HepG2 (cell line): ENCODE data around the gene SEMA5B. TPM values are rescaled to one million over a fixed set of nuclear protein-coding genes. Genes with fewer than 3 reads are reported as not detected.
A peak's percentile ranks its signal among the peaks of the same experiment; 100 is the strongest.

Experiments used
- CREB1 ChIP-seq, 2 experiments: fragments of 450-650 bp in 1 of 2; IDR thresholded peaks; 2 replicates each; pipeline ENCODE4 v1.6.1; 2016 to 2017; ENCODE audit warnings: control low read depth in 1 of 2, mild to moderate bottlenecking in 1 of 2, missing compliant biosample characterization in 1 of 2, missing genetic modification characterization in 1 of 2
- EZH2 ChIP-seq: conservative IDR thresholded peaks from 2 replicates; pipeline ENCODE4 v1.6.1; 2012; ENCODE audit warnings: mild to moderate bottlenecking, low read depth, low read length, moderate library complexity
- HNRNPL ChIP-seq: fragments of 200-400 bp; formaldehyde crosslinking; IDR thresholded peaks from 2 replicates; pipeline ENCODE4 v1.6.1; 2017; ENCODE audit warnings: mild to moderate bottlenecking, low read depth, low read length
- IRF9 ChIP-seq: sonication (generic); formaldehyde crosslinking; IDR thresholded peaks from 2 replicates; pipeline ENCODE4 v1.8.0; 2022; ENCODE audit warnings: missing genetic modification reagents, mild to moderate bottlenecking, borderline replicate concordance
- MEF2D ChIP-seq: sonication (generic); formaldehyde crosslinking; IDR thresholded peaks from 2 replicates; pipeline ENCODE4 v1.5.1; 2020; ENCODE audit warnings: mild to moderate bottlenecking, missing genetic modification reagents
- NFAT5 ChIP-seq: sonication (generic); formaldehyde crosslinking; IDR thresholded peaks from 2 replicates; pipeline ENCODE4 v1.4.0; 2020; ENCODE audit warnings: missing genetic modification reagents
- PAX8 ChIP-seq: sonication (generic); formaldehyde crosslinking; IDR thresholded peaks from 2 replicates; pipeline ENCODE4 v1.8.0; 2022; ENCODE audit warnings: mild to moderate bottlenecking, missing genetic modification reagents, borderline replicate concordance
- ZNF180 ChIP-seq: sonication (generic); formaldehyde crosslinking; IDR thresholded peaks from 2 replicates; pipeline ENCODE4 v1.4.0; 2020; ENCODE audit warnings: low read depth, missing genetic modification reagents, borderline replicate concordance
- ZNF256 ChIP-seq: sonication (generic); formaldehyde crosslinking; conservative IDR thresholded peaks from 2 replicates; pipeline ENCODE4 v1.4.0; 2020; ENCODE audit warnings: missing genetic modification reagents
- ZNF501 ChIP-seq: sonication (generic); formaldehyde crosslinking; IDR thresholded peaks from 2 replicates; pipeline ENCODE4 v1.5.1; 2020; ENCODE audit warnings: mild to moderate bottlenecking, moderate library complexity, missing genetic modification reagents
- polyA plus RNA-seq, 8 experiments: library from polyadenylated mRNA; depleted of rRNA in 3 of 8; stranded (reverse) in 7 of 8; unstranded in 1 of 8; fragments of >200 nt; fragmentation: Illumina TruSeq in 4 of 8; extraction: Trizol in 4 of 8; gene quantifications; 2 replicates each; pipeline versions ENCODE4 v1.2.1 to v1.2.3, GENCODE V29; 2011 to 2016; ENCODE audit warnings: low read depth in 4 of 8, missing spikeins in 1 of 8, mixed read lengths in 1 of 8; ENCODE audit not compliant: insufficient read depth in 1 of 8
- total RNA-seq, 5 experiments: library from RNA; depleted of rRNA; stranded (reverse); fragments of >200 nt; fragmentation: Illumina TruSeq; extraction: Trizol; gene quantifications; 2 replicates each; pipeline ENCODE4 v1.2.3, GENCODE V29; 2016; ENCODE audit warnings: low read depth in 1 of 5
- TF ChIP-seq, protein P1 (sequence below): sonication (generic); formaldehyde crosslinking; IDR thresholded peaks from 2 replicates; pipeline ENCODE4 v1.5.1; 2020; ENCODE audit warnings: mild to moderate bottlenecking, moderate library complexity, missing genetic modification reagents
- TF ChIP-seq, protein P2 (sequence below): IDR thresholded peaks from 2 replicates; pipeline ENCODE4 v1.6.1; 2016; ENCODE audit warnings: low read depth
- TF ChIP-seq, protein P3 (sequence below): sonication (generic); formaldehyde crosslinking; IDR thresholded peaks from 2 replicates; pipeline ENCODE4 v1.4.0; 2020; ENCODE audit warnings: missing genetic modification reagents
- TF ChIP-seq, protein P4 (sequence below): IDR thresholded peaks from 2 replicates; pipeline ENCODE4 v1.6.1; 2016

Gene SEMA5B
- total and polyA plus RNA-seq, 2 of the 13 experiments (the other 11 are each of a cell fraction or from before 2014, with no cell fraction given) = not detected

DNA sequence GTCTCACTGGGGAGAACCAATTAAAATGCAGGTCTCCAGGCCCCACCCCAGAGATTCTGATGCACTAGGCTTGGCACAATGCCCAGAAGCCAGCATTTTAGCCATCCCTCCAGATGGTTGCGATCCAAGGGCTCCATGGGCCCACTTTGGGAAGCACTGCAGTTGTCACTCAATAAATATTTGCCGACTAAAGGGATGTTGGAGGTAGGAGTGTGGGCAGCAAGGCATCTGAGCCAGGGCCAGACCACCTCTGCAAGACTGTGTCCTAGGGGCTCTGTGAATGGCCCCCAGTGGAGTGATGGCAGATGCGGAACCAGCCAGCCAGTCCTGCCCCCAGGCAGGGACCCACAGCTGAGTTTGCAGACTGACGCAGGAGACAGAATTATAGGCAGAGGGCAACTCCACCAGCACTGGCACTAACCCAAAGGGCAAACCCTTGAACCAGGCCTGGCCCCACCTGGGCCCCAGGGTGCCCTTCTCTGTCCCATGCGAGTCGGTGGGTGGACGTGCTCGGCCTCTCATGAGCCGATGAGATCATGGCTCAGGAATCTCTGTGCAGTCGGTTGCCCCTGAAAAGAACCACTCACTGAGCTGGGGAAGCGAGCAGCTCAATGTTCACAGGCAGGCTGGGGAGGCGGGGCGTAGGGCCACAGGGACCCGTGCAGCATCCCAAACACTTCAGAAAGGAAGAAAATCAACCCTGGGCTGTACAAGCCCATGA lies 49.7 kb downstream of the SEMA5B start (continued):
- TF ChIP-seq, protein P1, sequence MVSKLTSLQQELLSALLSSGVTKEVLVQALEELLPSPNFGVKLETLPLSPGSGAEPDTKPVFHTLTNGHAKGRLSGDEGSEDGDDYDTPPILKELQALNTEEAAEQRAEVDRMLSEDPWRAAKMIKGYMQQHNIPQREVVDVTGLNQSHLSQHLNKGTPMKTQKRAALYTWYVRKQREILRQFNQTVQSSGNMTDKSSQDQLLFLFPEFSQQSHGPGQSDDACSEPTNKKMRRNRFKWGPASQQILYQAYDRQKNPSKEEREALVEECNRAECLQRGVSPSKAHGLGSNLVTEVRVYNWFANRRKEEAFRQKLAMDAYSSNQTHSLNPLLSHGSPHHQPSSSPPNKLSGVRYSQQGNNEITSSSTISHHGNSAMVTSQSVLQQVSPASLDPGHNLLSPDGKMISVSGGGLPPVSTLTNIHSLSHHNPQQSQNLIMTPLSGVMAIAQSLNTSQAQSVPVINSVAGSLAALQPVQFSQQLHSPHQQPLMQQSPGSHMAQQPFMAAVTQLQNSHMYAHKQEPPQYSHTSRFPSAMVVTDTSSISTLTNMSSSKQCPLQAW = 0 out of 2 replicates have a peak, but pooled peaks have one; percentile 49
- TF ChIP-seq HNRNPL (peak; percentile 96), ZNF256 (CRISPR knock-in tag) (no peak), PAX8 (CRISPR knock-in tag) (no peak), IRF9 (CRISPR knock-in tag) (0 out of 2 replicates have a peak, but pooled peaks have one; percentile 46), ZNF501 (peak; percentile 50; the same call in 1 of the 2 replicates), NFAT5 (no peak), CREB1 (IDR thresholded peaks at IDR 0.05) (no peak), CREB1 (CRISPR knock-in tag; IDR thresholded peaks at IDR 0.05) (no peak), ZNF180 (CRISPR knock-in tag) (no peak), EZH2 (no peak), MEF2D (CRISPR knock-in tag) (no peak)
- TF ChIP-seq, protein P2, sequence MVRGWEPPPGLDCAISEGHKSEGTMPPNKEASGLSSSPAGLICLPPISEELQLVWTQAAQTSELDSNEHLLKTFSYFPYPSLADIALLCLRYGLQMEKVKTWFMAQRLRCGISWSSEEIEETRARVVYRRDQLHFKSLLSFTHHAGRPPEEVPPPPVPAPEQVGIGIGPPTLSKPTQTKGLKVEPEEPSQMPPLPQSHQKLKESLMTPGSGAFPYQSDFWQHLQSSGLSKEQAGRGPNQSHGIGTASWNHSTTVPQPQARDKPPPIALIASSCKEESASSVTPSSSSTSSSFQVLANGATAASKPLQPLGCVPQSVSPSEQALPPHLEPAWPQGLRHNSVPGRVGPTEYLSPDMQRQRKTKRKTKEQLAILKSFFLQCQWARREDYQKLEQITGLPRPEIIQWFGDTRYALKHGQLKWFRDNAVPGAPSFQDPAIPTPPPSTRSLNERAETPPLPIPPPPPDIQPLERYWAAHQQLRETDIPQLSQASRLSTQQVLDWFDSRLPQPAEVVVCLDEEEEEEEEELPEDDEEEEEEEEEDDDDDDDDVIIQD (CRISPR knock-in tag) = peak; percentile 62; the same call in 1 of the 2 replicates
- TF ChIP-seq, protein P3, sequence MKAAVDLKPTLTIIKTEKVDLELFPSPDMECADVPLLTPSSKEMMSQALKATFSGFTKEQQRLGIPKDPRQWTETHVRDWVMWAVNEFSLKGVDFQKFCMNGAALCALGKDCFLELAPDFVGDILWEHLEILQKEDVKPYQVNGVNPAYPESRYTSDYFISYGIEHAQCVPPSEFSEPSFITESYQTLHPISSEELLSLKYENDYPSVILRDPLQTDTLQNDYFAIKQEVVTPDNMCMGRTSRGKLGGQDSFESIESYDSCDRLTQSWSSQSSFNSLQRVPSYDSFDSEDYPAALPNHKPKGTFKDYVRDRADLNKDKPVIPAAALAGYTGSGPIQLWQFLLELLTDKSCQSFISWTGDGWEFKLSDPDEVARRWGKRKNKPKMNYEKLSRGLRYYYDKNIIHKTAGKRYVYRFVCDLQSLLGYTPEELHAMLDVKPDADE = no peak
- TF ChIP-seq, protein P4, sequence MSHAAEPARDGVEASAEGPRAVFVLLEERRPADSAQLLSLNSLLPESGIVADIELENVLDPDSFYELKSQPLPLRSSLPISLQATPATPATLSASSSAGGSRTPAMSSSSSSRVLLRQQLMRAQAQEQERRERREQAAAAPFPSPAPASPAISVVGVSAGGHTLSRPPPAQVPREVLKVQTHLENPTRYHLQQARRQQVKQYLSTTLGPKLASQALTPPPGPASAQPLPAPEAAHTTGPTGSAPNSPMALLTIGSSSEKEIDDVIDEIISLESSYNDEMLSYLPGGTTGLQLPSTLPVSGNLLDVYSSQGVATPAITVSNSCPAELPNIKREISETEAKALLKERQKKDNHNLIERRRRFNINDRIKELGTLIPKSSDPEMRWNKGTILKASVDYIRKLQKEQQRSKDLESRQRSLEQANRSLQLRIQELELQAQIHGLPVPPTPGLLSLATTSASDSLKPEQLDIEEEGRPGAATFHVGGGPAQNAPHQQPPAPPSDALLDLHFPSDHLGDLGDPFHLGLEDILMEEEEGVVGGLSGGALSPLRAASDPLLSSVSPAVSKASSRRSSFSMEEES (CRISPR knock-in tag) = no peak
